ENCODE data around the gene DENND2C. TPM values are rescaled to one million over a fixed set of nuclear protein-coding genes. Genes with fewer than 3 reads are reported as not detected.

Gene DENND2C
- total RNA-seq, 2 donors from 2014 or later = 2.0 to 6.0 TPM

GRCh38 chr1:114559356-114559755 is 110.5 kb downstream of the DENND2C start:
- DNase-seq (ENCODE audit: low spot score) = no peak
- ATAC-seq (ENCODE audit: insufficient number of reproducible peaks, low FRiP score, low read depth) = no peak
- no peaks in the 10 kb centered on the region for H3K27me3 ChIP-seq (replicated peaks; ENCODE audit: insufficient read depth)
- no peaks in the 10 kb centered on the region for H3K9me3 ChIP-seq
- no peak overlapping the region for H3K4me3 ChIP-seq
- no peaks in the 10 kb centered on the region for H3K36me3 ChIP-seq
- no peaks in the 10 kb centered on the region for H3K4me1 ChIP-seq (ENCODE audit: control insufficient read depth in 1 of 2, low read depth in 2 of 2)
- no peak for TF ChIP-seq CTCF (IDR thresholded peaks at IDR 0.05)
- no peak overlapping the region for H3K27ac ChIP-seq

- H3K9me3 ChIP-seq = no peaks in the 10 kb centered on the region
- TF ChIP-seq CTCF (IDR thresholded peaks at IDR 0.05) = peak; percentile 13
- DNase-seq (ENCODE audit: low spot score) = no peak
Observed at GRCh38 chr1:114558544-114558943, 111.3 kb downstream of the DENND2C start.

GRCh38 chr1:114554577-114554976 is 115.3 kb downstream of the DENND2C start:
- H3K36me3 ChIP-seq = no peaks in the 10 kb centered on the region

More at GRCh38 chr1:114558544-114558943, 111.3 kb downstream of the DENND2C start:
- Histone ChIP-seq H3K27ac (no peak overlapping the region), H3K36me3 (no peaks in the 10 kb centered on the region), H3K4me3 (no peak overlapping the region), H3K4me1 (ENCODE audit: control insufficient read depth in 1 of 2, low read depth in 2 of 2) (no peaks in the 10 kb centered on the region), H3K27me3 (replicated peaks; ENCODE audit: insufficient read depth) (no peaks in the 10 kb centered on the region)
- no peak for ATAC-seq (ENCODE audit: insufficient number of reproducible peaks, low FRiP score, low read depth)

GRCh38 chr1:114552106-114552639 is 117.7 kb downstream of the DENND2C start:
- no peaks in the 10 kb centered on the region for H3K36me3 ChIP-seq
- DNase-seq (ENCODE audit: low spot score) (no peak), ATAC-seq (ENCODE audit: insufficient number of reproducible peaks, low FRiP score, low read depth) (no peak)
- H3K27me3 ChIP-seq (replicated peaks; ENCODE audit: insufficient read depth) = no peaks in the 10 kb centered on the region
- H3K9me3 ChIP-seq = no peaks in the 10 kb centered on the region
- no peak overlapping the region for H3K4me3 ChIP-seq
- no peaks in the 10 kb centered on the region for H3K4me1 ChIP-seq (ENCODE audit: control insufficient read depth in 1 of 2, low read depth in 2 of 2)
- H3K27ac ChIP-seq = no peak overlapping the region
- no peak for TF ChIP-seq CTCF (IDR thresholded peaks at IDR 0.05)

More at GRCh38 chr1:114554577-114554976, 115.3 kb downstream of the DENND2C start:
- Histone ChIP-seq H3K27ac (no peak overlapping the region), H3K4me3 (no peak overlapping the region), H3K9me3 (no peaks in the 10 kb centered on the region), H3K4me1 (ENCODE audit: control insufficient read depth in 1 of 2, low read depth in 2 of 2) (no peaks in the 10 kb centered on the region), H3K27me3 (replicated peaks; ENCODE audit: insufficient read depth) (no peaks in the 10 kb centered on the region)
- no peak for ATAC-seq (ENCODE audit: insufficient number of reproducible peaks, low FRiP score, low read depth)
- TF ChIP-seq CTCF (IDR thresholded peaks at IDR 0.05) = no peak
- DNase-seq (ENCODE audit: low spot score) = no peak

GRCh38 chr1:114551400-114551799 is 118.4 kb downstream of the DENND2C start:
- Histone ChIP-seq H3K9me3 (no peaks in the 10 kb centered on the region), H3K27me3 (replicated peaks; ENCODE audit: insufficient read depth) (no peaks in the 10 kb centered on the region), H3K36me3 (no peaks in the 10 kb centered on the region), H3K4me1 (ENCODE audit: control insufficient read depth in 1 of 2, low read depth in 2 of 2) (no peaks in the 10 kb centered on the region), H3K27ac (no peak overlapping the region), H3K4me3 (no peak overlapping the region)
- DNase-seq (ENCODE audit: low spot score) = no peak
- TF ChIP-seq CTCF (IDR thresholded peaks at IDR 0.05) = no peak
- ATAC-seq (ENCODE audit: insufficient number of reproducible peaks, low FRiP score, low read depth) = no peak

Measured in thoracic aorta (tissue), 2 donors.